ENCODE measurements around the gene VAV2. TPM values are rescaled to one million over a fixed set of nuclear protein-coding genes. Genes with fewer than 3 reads are reported as not detected.

VAV2 gene
- total and polyA plus RNA-seq, 9 of the 15 experiments (the other 6 are each of a cell fraction or from before 2014, with no cell fraction given): 0.01 to 2.7 (median 1.0) TPM; not detected in 1

- no peak for TF ChIP-seq USF1 (CRISPR knock-in tag; IDR thresholded peaks at IDR 0.05)
- TF ChIP-seq BRCA1 (IDR thresholded peaks at IDR 0.05): no peak
- no peak for TF ChIP-seq BRCA1 (CRISPR knock-in tag; IDR thresholded peaks at IDR 0.05)
- TF ChIP-seq BCOR (IDR thresholded peaks at IDR 0.05): no peak
- no peak for TF ChIP-seq PKNOX1 (IDR thresholded peaks at IDR 0.05)
- no peak for TF ChIP-seq ZNF639 (CRISPR knock-in tag; conservative IDR thresholded peaks at IDR 0.05 in 1 of 2, IDR thresholded peaks at IDR 0.05 in 1 of 2)
- TF ChIP-seq ZNF77 (CRISPR knock-in tag; IDR thresholded peaks at IDR 0.05): no peak
- no peak for TF ChIP-seq SNAPC5 (CRISPR knock-in tag; IDR thresholded peaks at IDR 0.05)
- TF ChIP-seq SREBF2 (CRISPR knock-in tag; IDR thresholded peaks at IDR 0.05): no peak
Observed at GRCh38 chr9:133910855-133911514, 81.1 kb downstream of the VAV2 start (continued).

All from K562 (cell line).